KMS-11 (cell line): ENCODE data around the gene MARCOL.
"Not testable (repeated sequence)": the region's sequence is repeated elsewhere in the genome, so short reads cannot be mapped to it uniquely, and the experiment has no call there.

ENCODE experiments used
- H2AFZ ChIP-seq: fragments of 200-600 bp; sonication (generic); 2 replicates; pipeline ENCODE4 v1.6.1; 2016; ENCODE audit warnings: antibody characterized with exemption, mixed run types, low read depth
- H3K27ac ChIP-seq: fragments of 200-600 bp; sonication (generic); 2 replicates; pipeline ENCODE4 v1.6.1; 2016; ENCODE audit warnings: mild to moderate bottlenecking, mixed run types
- H3K27me3 ChIP-seq: fragments of 200-600 bp; sonication (generic); 2 replicates; pipeline ENCODE4 v1.6.1; 2017; ENCODE audit warnings: mild to moderate bottlenecking, low read depth, mixed run types, moderate library complexity; ENCODE audit not compliant: insufficient read depth
- H3K36me3 ChIP-seq: fragments of 200-600 bp; sonication (generic); 2 replicates; pipeline ENCODE4 v1.6.1; 2017; ENCODE audit warnings: mild to moderate bottlenecking, mixed run types; ENCODE audit not compliant: insufficient read depth
- H3K4me1 ChIP-seq: fragments of 200-600 bp; sonication (generic); 2 replicates; pipeline ENCODE4 v1.6.1; 2016; ENCODE audit warnings: mild to moderate bottlenecking, low read depth, mixed run types; ENCODE audit not compliant: poor library complexity, severe bottlenecking
- H3K4me2 ChIP-seq: fragments of 200-600 bp; sonication (generic); 2 replicates; pipeline ENCODE4 v1.7.0; 2016; ENCODE audit warnings: mild to moderate bottlenecking, mixed run types
- H3K4me3 ChIP-seq: fragments of 200-600 bp; sonication (generic); IDR thresholded peaks from 2 replicates; pipeline ENCODE4 v1.6.1; 2017; ENCODE audit warnings: low read depth, low read length, mixed read lengths; ENCODE audit not compliant: insufficient read depth
- H3K79me2 ChIP-seq: fragments of 200-600 bp; sonication (generic); 2 replicates; pipeline ENCODE4 v1.6.1; 2016; ENCODE audit warnings: low read depth, mixed run types; ENCODE audit not compliant: insufficient read depth
- H3K9ac ChIP-seq: fragments of 200-600 bp; sonication (generic); 2 replicates; pipeline ENCODE4 v1.6.1; 2016; ENCODE audit warnings: mild to moderate bottlenecking, mixed run types
- H4K20me1 ChIP-seq: fragments of 200-600 bp; sonication (generic); 2 replicates; pipeline ENCODE4 v1.6.1; 2016; ENCODE audit warnings: mild to moderate bottlenecking, mixed run types; ENCODE audit not compliant: insufficient read depth
- CTCF ChIP-seq: fragments of 200-600 bp; sonication (generic); conservative IDR thresholded peaks from 2 replicates; pipeline ENCODE4 v1.6.1; 2017; ENCODE audit warnings: low read depth, mild to moderate bottlenecking, antibody characterized with exemption, low read length, moderate library complexity, mixed read lengths

MARCOL gene

GRCh38 chr5:148261221-148261620 lies 22.9 kb downstream of the MARCOL start:
- Histone ChIP-seq H3K4me1 (no peaks in the 10 kb centered on the region), H3K79me2 (no peaks in the 10 kb centered on the region), H3K27me3 (no peaks in the 10 kb centered on the region), H3K27ac (no peak overlapping the region), H3K36me3 (no peaks in the 10 kb centered on the region), H4K20me1 (no peaks in the 10 kb centered on the region), H3K9ac (no peak overlapping the region), H2AFZ (no peak overlapping the region), H3K4me2 (no peak overlapping the region), H3K4me3 (no peak overlapping the region)
- no peak for TF ChIP-seq CTCF

- H3K27me3 ChIP-seq, result no peaks in the 10 kb centered on the region
- no peak overlapping the region for H3K4me3 ChIP-seq
- H3K79me2 ChIP-seq, result no peaks in the 10 kb centered on the region
- H3K4me2 ChIP-seq, result no peak overlapping the region
- no peak overlapping the region for H3K27ac ChIP-seq
- no peak overlapping the region for H3K9ac ChIP-seq
- TF ChIP-seq CTCF, result no peak
- H2AFZ ChIP-seq, result no peak overlapping the region
- no peaks in the 10 kb centered on the region for H3K36me3 ChIP-seq
- no peaks in the 10 kb centered on the region for H4K20me1 ChIP-seq
- H3K4me1 ChIP-seq, result no peaks in the 10 kb centered on the region
Observed at GRCh38 chr5:148267962-148268361, 29.6 kb downstream of the MARCOL start.

GRCh38 chr5:148268566-148268965 lies 30.2 kb downstream of the MARCOL start, which contains the start of gene SPINK13:
SPINK13 (plus strand) TSS chr5:148268794; CDS start chr5:148270073, 1,279 bp downstream.
- no peaks in the 10 kb centered on the region for H4K20me1 ChIP-seq
- H3K4me2 ChIP-seq, result no peak within 1 kb of the TSS
- H3K4me1 ChIP-seq, result no peaks in the 10 kb centered on the region
- no peaks in the 10 kb centered on the region for H3K36me3 ChIP-seq
- no peaks in the 10 kb centered on the region for H3K79me2 ChIP-seq
- H3K27me3 ChIP-seq, result no peaks in the 10 kb centered on the region
- no peak within 1 kb of the TSS for H2AFZ ChIP-seq
- H3K9ac ChIP-seq, result no peak within 1 kb of the TSS
- H3K27ac ChIP-seq, result no peak within 1 kb of the TSS
- H3K4me3 ChIP-seq, result no peak within 1 kb of the TSS
- TF ChIP-seq CTCF, result no peak

GRCh38 chr5:148275129-148275528 lies 36.8 kb downstream of the MARCOL start:
- not testable (repeated sequence) for H3K27ac ChIP-seq, H3K9ac ChIP-seq, H3K36me3 ChIP-seq, H3K27me3 ChIP-seq, H4K20me1 ChIP-seq, H3K79me2 ChIP-seq, H2AFZ ChIP-seq, H3K4me2 ChIP-seq, H3K4me1 ChIP-seq, H3K4me3 ChIP-seq

- H3K36me3 ChIP-seq, H4K20me1 ChIP-seq, H3K27ac ChIP-seq, H2AFZ ChIP-seq, H3K9ac ChIP-seq, H3K27me3 ChIP-seq, H3K4me2 ChIP-seq, H3K79me2 ChIP-seq, H3K4me3 ChIP-seq, H3K4me1 ChIP-seq: not testable (repeated sequence)
Observed at GRCh38 chr5:148280893-148281292, 42.6 kb downstream of the MARCOL start.

GRCh38 chr5:148281336-148281735 lies 43.0 kb downstream of the MARCOL start:
- H3K27me3 ChIP-seq, H3K4me2 ChIP-seq, H2AFZ ChIP-seq, H3K27ac ChIP-seq, H4K20me1 ChIP-seq, H3K4me1 ChIP-seq, H3K4me3 ChIP-seq, H3K36me3 ChIP-seq, H3K79me2 ChIP-seq, H3K9ac ChIP-seq: not testable (repeated sequence)
